ENCODE results near the gene ZFAND3.

Gene ZFAND3

GRCh38 chr6:38193481-38194281 is 374.2 kb downstream of the ZFAND3 start:
- H3K4me1 ChIP-seq (ENCODE audit: control insufficient read depth, low read depth, low read length): peaks cover 22% of the 10 kb centered on the region
- H3K27me3 ChIP-seq (ENCODE audit: control insufficient read depth, insufficient read depth, low read length): no peaks in the 10 kb centered on the region
- no peak overlapping the region for H3K9ac ChIP-seq (ENCODE audit: low read length)
- no peaks in the 10 kb centered on the region for H3K9me3 ChIP-seq (ENCODE audit: control insufficient read depth, low read depth, low read length)
- no peaks in the 10 kb centered on the region for H3K36me3 ChIP-seq (ENCODE audit: control insufficient read depth, low read depth, low read length)
- no peak overlapping the region for H3K27ac ChIP-seq (ENCODE audit: low read length)
- no peak overlapping the region for H3K4me3 ChIP-seq (ENCODE audit: low read length)

DNA sequence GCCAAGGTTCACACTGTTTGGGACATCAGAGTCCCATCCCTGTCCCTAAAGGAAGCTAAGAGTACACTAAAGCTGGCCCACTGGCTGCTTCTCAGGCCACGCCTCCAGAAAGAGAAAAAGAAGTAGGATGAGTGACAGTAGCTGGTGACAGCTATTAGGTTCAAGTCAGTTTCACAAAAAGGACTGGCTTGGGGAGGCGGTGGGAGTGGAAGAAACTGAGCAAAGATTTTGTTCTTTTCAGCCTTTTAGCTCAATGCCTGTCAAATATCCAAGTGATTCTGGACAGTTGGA is 374.7 kb downstream of the ZFAND3 start:
- Histone ChIP-seq H3K9me3 (ENCODE audit: control insufficient read depth, low read depth, low read length) (no peaks in the 10 kb centered on the region), H3K27ac (ENCODE audit: low read length) (no peak overlapping the region), H3K36me3 (ENCODE audit: control insufficient read depth, low read depth, low read length) (no peaks in the 10 kb centered on the region), H3K9ac (ENCODE audit: low read length) (no peak overlapping the region), H3K4me3 (ENCODE audit: low read length) (no peak overlapping the region), H3K27me3 (ENCODE audit: control insufficient read depth, insufficient read depth, low read length) (no peaks in the 10 kb centered on the region), H3K4me1 (ENCODE audit: control insufficient read depth, low read depth, low read length) (peaks cover 22% of the 10 kb centered on the region)

DNA sequence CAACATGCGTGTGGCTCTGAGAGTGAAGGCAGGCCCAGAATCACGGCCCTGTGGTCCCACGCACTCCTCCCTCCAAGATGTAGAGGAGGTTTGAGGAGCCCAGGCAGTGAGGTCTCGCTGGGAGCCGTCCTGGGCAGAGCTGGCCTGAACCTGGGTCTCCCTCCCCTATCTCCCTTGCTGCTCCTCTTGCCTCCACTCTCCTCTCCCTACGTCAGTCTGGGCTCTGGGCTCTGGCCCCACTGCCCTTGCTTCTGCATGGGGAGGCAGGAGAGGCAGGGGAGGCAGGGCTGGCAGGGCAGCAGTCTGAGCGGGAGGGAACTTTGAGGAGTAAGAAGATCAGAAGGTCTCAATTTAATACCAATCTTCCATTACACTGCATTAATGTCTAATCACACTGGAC is 375.1 kb downstream of the ZFAND3 start:
- H3K36me3 ChIP-seq (ENCODE audit: control insufficient read depth, low read depth, low read length): no peaks in the 10 kb centered on the region
- no peak overlapping the region for H3K9ac ChIP-seq (ENCODE audit: low read length)
- H3K27me3 ChIP-seq (ENCODE audit: control insufficient read depth, insufficient read depth, low read length): no peaks in the 10 kb centered on the region
- H3K4me1 ChIP-seq (ENCODE audit: control insufficient read depth, low read depth, low read length): peaks cover 22% of the 10 kb centered on the region
- no peak overlapping the region for H3K27ac ChIP-seq (ENCODE audit: low read length)
- no peaks in the 10 kb centered on the region for H3K9me3 ChIP-seq (ENCODE audit: control insufficient read depth, low read depth, low read length)
- H3K4me3 ChIP-seq (ENCODE audit: low read length): no peak overlapping the region

- Histone ChIP-seq H3K4me1 (ENCODE audit: control insufficient read depth, low read depth, low read length) (peaks cover 22% of the 10 kb centered on the region), H3K4me3 (ENCODE audit: low read length) (no peak overlapping the region), H3K27ac (ENCODE audit: low read length) (no peak overlapping the region), H3K27me3 (ENCODE audit: control insufficient read depth, insufficient read depth, low read length) (no peaks in the 10 kb centered on the region), H3K9ac (ENCODE audit: low read length) (no peak overlapping the region), H3K9me3 (ENCODE audit: control insufficient read depth, low read depth, low read length) (no peaks in the 10 kb centered on the region), H3K36me3 (ENCODE audit: control insufficient read depth, low read depth, low read length) (no peaks in the 10 kb centered on the region)
Observed at GRCh38 chr6:38195113-38195635, 375.6 kb downstream of the ZFAND3 start.

DNA sequence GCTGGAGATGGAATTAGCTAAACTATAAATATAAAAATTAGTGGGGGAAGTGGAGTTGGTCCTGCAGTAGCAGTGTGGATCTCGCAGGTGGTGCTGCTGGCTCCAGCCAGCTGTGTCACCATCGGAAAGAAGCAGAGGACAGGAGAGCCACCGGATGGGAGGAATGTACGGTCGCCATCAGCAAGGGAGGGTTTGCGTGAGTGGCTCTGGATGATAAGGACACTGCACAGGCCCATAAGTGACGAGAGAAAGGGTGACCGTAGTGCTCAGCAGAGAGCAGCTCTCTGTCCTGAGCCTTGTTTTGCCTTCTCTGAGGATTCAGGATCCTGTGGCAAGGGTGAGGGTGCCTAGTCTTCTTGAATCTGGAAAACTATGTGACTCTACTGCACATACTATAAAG is 378.7 kb downstream of the ZFAND3 start:
- H3K4me1 ChIP-seq (ENCODE audit: control insufficient read depth, low read depth, low read length): peaks cover 2% of the 10 kb centered on the region
- no peak overlapping the region for H3K4me3 ChIP-seq (ENCODE audit: low read length)
- H3K27ac ChIP-seq (ENCODE audit: low read length): no peak overlapping the region
- no peak overlapping the region for H3K9ac ChIP-seq (ENCODE audit: low read length)
- H3K9me3 ChIP-seq (ENCODE audit: control insufficient read depth, low read depth, low read length): no peaks in the 10 kb centered on the region
- H3K36me3 ChIP-seq (ENCODE audit: control insufficient read depth, low read depth, low read length): no peaks in the 10 kb centered on the region
- no peaks in the 10 kb centered on the region for H3K27me3 ChIP-seq (ENCODE audit: control insufficient read depth, insufficient read depth, low read length)

Data from iPS-18a (cell line).